ENCODE data around the gene C8A.

The C8A gene

DNA sequence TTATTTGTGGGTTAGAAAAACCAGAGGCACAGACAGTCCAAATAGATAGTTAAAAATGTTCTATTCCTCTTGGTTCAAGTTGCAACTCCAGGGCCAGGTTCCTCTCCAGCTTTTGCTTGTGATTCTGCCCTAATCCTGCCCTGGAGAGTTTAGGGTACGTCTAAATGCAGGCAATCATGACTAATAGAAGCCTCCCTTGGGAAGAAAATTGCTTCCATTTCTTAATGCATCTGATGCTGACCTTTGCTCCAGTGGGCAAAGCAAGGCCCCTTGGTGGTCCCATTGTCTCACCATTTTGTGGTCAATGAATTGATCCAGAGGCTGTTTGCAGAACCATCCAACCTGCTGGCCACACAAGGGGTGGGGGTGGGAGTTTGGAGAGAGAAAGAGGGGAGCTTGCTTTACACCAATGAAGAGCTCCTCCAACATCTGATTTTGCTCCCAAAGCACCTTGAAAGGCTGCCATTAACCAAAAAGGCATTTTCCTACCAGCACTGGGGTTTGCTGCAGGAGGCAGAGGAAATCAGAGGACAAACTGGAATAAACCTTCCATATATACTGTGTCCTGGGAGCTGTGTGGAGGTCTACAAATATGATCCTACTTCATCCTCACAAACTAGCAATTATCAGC, 79.9 kb downstream of the C8A start:
- DNase-seq, result no peak
- no peaks in the 10 kb centered on the region for H3K36me3 Mint-ChIP-seq
- CTCF ChIA-PET, result no interaction called here
- no peaks in the 10 kb centered on the region for H3K9me3 Mint-ChIP-seq
- no peaks in the 10 kb centered on the region for H3K27me3 Mint-ChIP-seq
- no peak overlapping the region for H3K4me3 Mint-ChIP-seq
- H3K27ac Mint-ChIP-seq, result no peak overlapping the region
- H3K4me1 Mint-ChIP-seq, result no peaks in the 10 kb centered on the region

DNA sequence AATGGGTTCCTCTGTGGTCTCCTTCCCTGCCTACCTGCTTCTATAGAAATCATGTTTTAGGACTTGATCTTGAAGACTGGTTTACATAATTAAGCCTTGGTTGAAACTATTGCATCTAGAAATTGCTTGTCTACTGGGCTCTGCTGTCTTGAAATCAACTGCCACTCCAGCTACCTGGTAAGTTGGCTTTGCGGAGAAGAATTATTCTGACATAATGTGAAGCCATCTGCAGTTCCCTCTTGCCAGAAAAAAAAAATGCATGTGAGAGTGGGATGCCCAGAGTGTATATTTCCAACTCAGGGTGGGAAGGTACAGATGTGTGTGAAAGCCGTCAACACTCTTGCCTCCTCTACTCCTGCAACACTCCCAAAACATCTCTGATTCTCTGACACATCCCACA, 84.0 kb downstream of the C8A start:
- H3K9me3 Mint-ChIP-seq, result no peaks in the 10 kb centered on the region
- no peaks in the 10 kb centered on the region for H3K4me1 Mint-ChIP-seq
- H3K27ac Mint-ChIP-seq, result no peak overlapping the region
- H3K27me3 Mint-ChIP-seq, result no peaks in the 10 kb centered on the region
- DNase-seq, result no peak
- no peaks in the 10 kb centered on the region for H3K36me3 Mint-ChIP-seq
- CTCF ChIA-PET, result no interaction called here
- no peak overlapping the region for H3K4me3 Mint-ChIP-seq

DNA sequence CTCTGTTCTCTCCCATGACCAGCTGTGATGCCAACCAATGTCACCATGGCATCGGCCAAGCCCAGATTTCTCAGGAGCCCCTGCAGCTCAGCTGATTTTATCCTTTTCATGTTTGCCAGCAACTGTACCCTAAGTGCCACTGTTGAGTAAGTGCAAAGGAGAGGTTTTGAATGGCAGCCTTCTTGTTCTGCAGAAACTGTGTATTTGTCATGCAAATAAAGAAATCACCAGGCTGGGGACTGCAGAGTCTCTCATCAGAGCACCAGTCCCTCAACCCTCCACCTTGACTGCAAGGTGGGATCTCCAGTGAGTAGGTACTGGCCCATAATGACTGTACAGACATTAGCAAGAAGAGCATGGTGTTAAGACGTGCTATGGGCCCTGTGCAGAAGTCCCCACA, 84.6 kb downstream of the C8A start:
- no peak for DNase-seq
- CTCF ChIA-PET, result no interaction called here
- Mint-ChIP-seq H3K4me3 (no peak overlapping the region), H3K27ac (no peak overlapping the region), H3K9me3 (no peaks in the 10 kb centered on the region), H3K27me3 (no peaks in the 10 kb centered on the region), H3K36me3 (no peaks in the 10 kb centered on the region), H3K4me1 (no peaks in the 10 kb centered on the region)

GRCh38 chr1:56940039-56940438, 85.4 kb downstream of the C8A start:
- Mint-ChIP-seq H3K4me1 (no peaks in the 10 kb centered on the region), H3K27ac (no peak overlapping the region), H3K27me3 (no peaks in the 10 kb centered on the region), H3K36me3 (no peaks in the 10 kb centered on the region), H3K4me3 (no peak overlapping the region), H3K9me3 (no peaks in the 10 kb centered on the region)
- DNase-seq, result no peak
- CTCF ChIA-PET, result no interaction called here

DNA sequence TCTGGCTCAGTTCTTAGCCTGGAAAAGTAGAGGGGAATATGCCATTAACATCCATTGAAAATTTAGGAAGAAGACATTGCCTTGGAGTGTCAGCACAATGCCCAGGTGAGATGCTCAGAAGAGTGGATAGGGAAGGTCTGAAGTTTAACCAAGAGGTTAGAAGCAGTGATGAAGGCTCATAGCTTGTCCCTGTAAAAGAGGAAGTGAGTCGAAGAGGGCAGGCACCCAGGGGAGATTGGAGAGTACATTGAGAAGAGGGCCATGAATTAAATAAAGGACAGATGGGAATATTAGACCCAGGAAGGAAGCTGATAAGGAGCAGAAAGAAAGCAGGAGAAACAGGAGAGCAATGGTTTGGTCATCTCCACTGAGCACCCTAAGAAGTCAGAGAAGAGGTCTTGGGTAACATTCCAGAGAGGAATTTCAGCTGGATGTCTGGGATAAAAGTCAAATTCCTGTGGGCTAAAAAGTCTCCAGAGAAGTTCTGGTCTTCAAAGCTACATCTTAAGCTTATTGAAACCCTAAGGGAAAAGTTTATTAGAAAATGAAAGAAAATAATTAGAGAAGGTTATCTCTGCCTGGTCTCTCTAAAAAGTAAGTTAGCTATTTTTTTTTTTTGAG, 93.9 kb downstream of the C8A start:
- CTCF ChIA-PET, result no interaction called here
- Mint-ChIP-seq H3K9me3 (no peaks in the 10 kb centered on the region), H3K27ac (no peak overlapping the region), H3K4me1 (no peaks in the 10 kb centered on the region), H3K36me3 (no peaks in the 10 kb centered on the region), H3K27me3 (no peaks in the 10 kb centered on the region), H3K4me3 (no peak overlapping the region)
- DNase-seq, result no peak

DNA sequence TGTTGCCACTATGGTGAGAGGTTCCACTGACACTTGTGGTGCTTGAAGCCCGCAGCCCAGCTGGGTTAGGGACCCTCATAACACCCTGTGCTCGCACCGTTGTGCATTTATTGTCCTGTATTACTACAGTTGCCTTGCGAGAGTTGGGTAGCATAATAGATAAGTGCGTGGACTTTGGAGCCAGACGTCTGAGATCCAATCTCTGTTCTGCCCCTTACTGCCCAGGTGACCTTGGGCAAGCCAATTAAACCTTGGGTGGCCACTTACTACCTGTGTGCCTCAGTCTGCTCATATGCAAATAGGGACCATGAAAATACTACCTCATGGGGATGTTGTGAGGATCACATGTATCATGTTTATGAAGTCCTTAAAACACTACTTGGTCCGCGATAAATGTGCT, 97.9 kb downstream of the C8A start:
- no peaks in the 10 kb centered on the region for H3K27me3 Mint-ChIP-seq
- no peaks in the 10 kb centered on the region for H3K36me3 Mint-ChIP-seq
- CTCF ChIA-PET, result no interaction called here
- no peak for DNase-seq
- no peak overlapping the region for H3K4me3 Mint-ChIP-seq
- H3K9me3 Mint-ChIP-seq, result no peaks in the 10 kb centered on the region
- H3K27ac Mint-ChIP-seq, result no peak overlapping the region
- H3K4me1 Mint-ChIP-seq, result no peaks in the 10 kb centered on the region

GRCh38 chr1:56953386-56953785, 98.8 kb downstream of the C8A start:
- CTCF ChIA-PET, result no interaction called here
- no peaks in the 10 kb centered on the region for H3K27me3 Mint-ChIP-seq
- no peak overlapping the region for H3K27ac Mint-ChIP-seq
- H3K4me1 Mint-ChIP-seq, result no peaks in the 10 kb centered on the region
- H3K36me3 Mint-ChIP-seq, result no peaks in the 10 kb centered on the region
- H3K9me3 Mint-ChIP-seq, result no peaks in the 10 kb centered on the region
- DNase-seq, result no peak
- no peak overlapping the region for H3K4me3 Mint-ChIP-seq

DNA sequence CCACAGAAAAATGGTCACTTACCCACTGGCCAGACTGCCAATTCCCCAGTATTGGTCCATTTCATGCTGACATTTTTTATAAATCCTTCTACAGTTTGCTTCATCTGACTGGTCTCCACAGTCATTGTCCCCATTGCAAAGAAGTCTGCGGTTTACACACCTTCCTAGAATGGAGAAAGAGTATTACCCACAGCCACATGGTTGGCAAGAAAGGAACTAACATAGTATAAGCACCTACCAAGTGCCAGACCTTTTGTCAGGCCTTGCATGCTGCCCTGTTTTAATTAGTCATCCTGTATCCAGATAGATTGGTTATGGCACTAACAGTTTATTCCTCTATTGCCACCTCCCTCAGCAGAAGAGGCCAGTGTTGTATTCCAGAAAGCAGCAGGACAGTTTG, 100.1 kb downstream of the C8A start:
- H3K27me3 Mint-ChIP-seq, result no peaks in the 10 kb centered on the region
- no peaks in the 10 kb centered on the region for H3K4me1 Mint-ChIP-seq
- no peaks in the 10 kb centered on the region for H3K9me3 Mint-ChIP-seq
- CTCF ChIA-PET, result no interaction called here
- no peak overlapping the region for H3K4me3 Mint-ChIP-seq
- no peak for DNase-seq
- no peaks in the 10 kb centered on the region for H3K36me3 Mint-ChIP-seq
- no peak overlapping the region for H3K27ac Mint-ChIP-seq

GRCh38 chr1:56957931-56958330, 103.3 kb downstream of the C8A start:
- H3K27ac Mint-ChIP-seq, result no peak overlapping the region
- no peaks in the 10 kb centered on the region for H3K9me3 Mint-ChIP-seq

GRCh38 chr1:56958526-56958925, 103.9 kb downstream of the C8A start:
- H3K4me3 Mint-ChIP-seq, result no peak overlapping the region
- no peak for DNase-seq
- H3K4me1 Mint-ChIP-seq, result no peaks in the 10 kb centered on the region
- CTCF ChIA-PET, result no interaction called here
- H3K27me3 Mint-ChIP-seq, result no peaks in the 10 kb centered on the region
- no peaks in the 10 kb centered on the region for H3K36me3 Mint-ChIP-seq
- no peak overlapping the region for H3K27ac Mint-ChIP-seq
- H3K9me3 Mint-ChIP-seq, result no peaks in the 10 kb centered on the region

More at GRCh38 chr1:56957931-56958330, 103.3 kb downstream of the C8A start:
- Mint-ChIP-seq H3K4me3 (no peak overlapping the region), H3K36me3 (no peaks in the 10 kb centered on the region), H3K27me3 (no peaks in the 10 kb centered on the region), H3K4me1 (no peaks in the 10 kb centered on the region)
- no peak for DNase-seq
- CTCF ChIA-PET, result no interaction called here

DNA sequence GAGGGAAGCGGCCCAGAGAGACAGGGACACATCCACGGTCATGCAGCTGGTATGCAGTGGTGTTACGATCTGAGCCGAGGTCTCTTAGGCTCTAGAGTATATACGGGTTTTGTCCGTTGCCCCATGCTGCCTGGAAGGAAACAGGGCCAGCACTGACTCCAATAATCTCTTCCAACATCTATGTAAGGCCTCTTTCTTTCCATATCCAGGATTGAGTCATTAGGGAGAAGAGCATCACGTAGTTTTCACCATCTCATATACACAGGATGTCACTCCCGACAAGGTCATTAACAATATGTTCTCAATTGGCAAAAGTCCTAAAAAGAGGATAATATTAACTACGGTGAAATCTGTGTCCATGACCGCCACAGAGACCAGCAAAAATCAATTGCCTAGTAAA, 106.8 kb downstream of the C8A start:
- CTCF ChIA-PET, result no interaction called here
- Mint-ChIP-seq H3K27ac (no peak overlapping the region), H3K27me3 (no peaks in the 10 kb centered on the region), H3K4me1 (no peaks in the 10 kb centered on the region), H3K36me3 (no peaks in the 10 kb centered on the region), H3K9me3 (no peaks in the 10 kb centered on the region), H3K4me3 (no peak overlapping the region)
- DNase-seq, result no peak

GRCh38 chr1:56963667-56964066, 109.1 kb downstream of the C8A start:
- no peaks in the 10 kb centered on the region for H3K36me3 Mint-ChIP-seq
- no peaks in the 10 kb centered on the region for H3K4me1 Mint-ChIP-seq
- no peaks in the 10 kb centered on the region for H3K27me3 Mint-ChIP-seq
- no peak overlapping the region for H3K27ac Mint-ChIP-seq
- no peak overlapping the region for H3K4me3 Mint-ChIP-seq
- DNase-seq, result no peak
- peaks cover 1% of the 10 kb centered on the region for H3K9me3 Mint-ChIP-seq
- CTCF ChIA-PET, result no interaction called here

DNA sequence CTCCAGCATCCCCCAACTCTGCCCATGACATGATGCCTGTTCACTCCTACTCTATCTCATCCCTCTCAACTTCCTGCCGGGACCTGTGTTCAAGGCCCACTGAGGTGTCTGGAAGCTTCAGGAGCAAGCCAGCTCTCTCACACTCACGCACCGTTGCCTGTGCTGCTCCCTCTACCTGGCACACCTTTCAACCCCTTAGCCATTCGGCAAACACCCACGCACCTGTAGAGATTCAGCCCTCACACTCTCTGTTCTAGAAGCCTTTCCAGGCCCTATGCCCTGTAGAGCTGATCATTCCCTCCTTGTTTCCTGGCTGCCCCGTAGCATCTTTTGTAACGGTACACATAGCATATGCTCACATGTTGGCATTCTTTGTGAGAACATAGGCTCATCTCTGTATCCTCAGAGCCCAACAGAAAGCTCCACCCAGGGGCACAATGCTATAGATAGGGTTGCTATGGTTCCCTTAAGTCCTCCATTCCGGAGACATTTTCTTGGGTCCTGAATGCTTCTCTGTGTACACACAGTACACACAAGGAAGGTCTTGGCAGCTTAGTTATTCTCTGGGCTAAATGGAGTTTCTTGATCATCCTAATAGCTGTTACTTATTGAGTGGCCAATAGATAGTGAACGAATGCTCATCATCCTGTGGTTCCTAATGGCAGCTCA, 109.9 kb downstream of the C8A start:
- Mint-ChIP-seq H3K27ac (no peak overlapping the region), H3K27me3 (no peaks in the 10 kb centered on the region), H3K9me3 (peaks cover 2% of the 10 kb centered on the region), H3K4me1 (no peaks in the 10 kb centered on the region), H3K4me3 (no peak overlapping the region), H3K36me3 (no peaks in the 10 kb centered on the region)
- CTCF ChIA-PET, result no interaction called here
- no peak for DNase-seq

DNA sequence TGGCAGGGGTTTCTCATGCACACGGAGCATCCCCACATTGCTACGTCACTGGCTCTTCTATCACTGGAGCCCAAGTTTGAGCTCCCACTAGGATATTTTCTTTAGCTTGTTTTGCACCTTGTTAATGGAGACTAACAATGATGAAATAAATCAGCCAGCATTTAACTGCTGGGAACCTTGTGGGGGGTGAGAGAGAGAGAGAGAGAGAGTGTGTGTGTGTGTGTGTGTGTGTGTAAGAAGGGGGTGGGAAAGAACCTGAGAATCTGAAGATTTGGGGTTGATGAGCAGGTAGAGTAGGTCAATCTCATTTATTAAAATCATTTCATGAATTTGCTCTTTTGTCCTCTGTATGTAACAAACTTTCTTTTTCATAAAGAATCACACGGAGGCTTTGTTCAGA, 110.6 kb downstream of the C8A start:
- CTCF ChIA-PET, result interaction anchor here (1.4 kb wide), 1 partner anchor 133 kb away, joined by 4 read pairs; no protein-coding TSS in a partner anchor
- Mint-ChIP-seq H3K36me3 (no peaks in the 10 kb centered on the region), H3K4me1 (no peaks in the 10 kb centered on the region)

More for the DNA sequence above, 110.6 kb downstream of the C8A start:
- Mint-ChIP-seq H3K27me3 (no peaks in the 10 kb centered on the region), H3K9me3 (peaks cover 2% of the 10 kb centered on the region), H3K4me3 (no peak overlapping the region), H3K27ac (no peak overlapping the region)
- DNase-seq, result no peak

All from activated naive CD4-positive, alpha-beta T cell treated with anti-CD3 and anti-CD28 coated beads, Interleukin-2, amount 10 ng/mL, durations not matched to agents 7 days and 5 days (primary cell).